ENCODE results near the gene SLC32A1. TPM values are rescaled to one million over a fixed set of nuclear protein-coding genes. Genes with fewer than 3 reads are reported as not detected.

The SLC32A1 gene
- total and polyA plus RNA-seq, 2 of the 13 experiments (the other 11 are each of a cell fraction or from before 2014, with no cell fraction given): not detected

- peak; percentile 89; the same call in 1 of the 2 replicates for TF ChIP-seq WIZ (CRISPR knock-in tag; IDR thresholded peaks at IDR 0.05)
- TF ChIP-seq HNF4G (IDR thresholded peaks at IDR 0.05; ENCODE audit: borderline replicate concordance, low read depth, low read length): no peak
- no peak for TF ChIP-seq HNF4G (CRISPR knock-in tag; IDR thresholded peaks at IDR 0.05; ENCODE audit: borderline replicate concordance, low read depth)
- TF ChIP-seq SMAD9 (CRISPR knock-in tag; IDR thresholded peaks at IDR 0.05): no peak
- no peak for TF ChIP-seq PBX3 (CRISPR knock-in tag; IDR thresholded peaks at IDR 0.05; ENCODE audit: borderline replicate concordance)
- no peak for TF ChIP-seq MBD4 (IDR thresholded peaks at IDR 0.05; ENCODE audit: borderline replicate concordance, low read length)
- no peak; the same call in 1 of the 2 replicates for TF ChIP-seq ZFP1 (CRISPR knock-in tag; IDR thresholded peaks at IDR 0.05)
- TF ChIP-seq ZFP37 (CRISPR knock-in tag; IDR thresholded peaks at IDR 0.05; ENCODE audit: borderline replicate concordance): peak; percentile 61; the same call in 1 of the 2 replicates
- TF ChIP-seq, protein P1, sequence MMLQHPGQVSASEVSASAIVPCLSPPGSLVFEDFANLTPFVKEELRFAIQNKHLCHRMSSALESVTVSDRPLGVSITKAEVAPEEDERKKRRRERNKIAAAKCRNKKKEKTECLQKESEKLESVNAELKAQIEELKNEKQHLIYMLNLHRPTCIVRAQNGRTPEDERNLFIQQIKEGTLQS (CRISPR knock-in tag; IDR thresholded peaks at IDR 0.05): peak; percentile 29; the same call in 1 of the 2 replicates
- peak; percentile 71; the same call in 1 of the 2 replicates for TF ChIP-seq ZBTB43 (CRISPR knock-in tag; conservative IDR thresholded peaks at IDR 0.05)
- TF ChIP-seq ZNF441 (CRISPR knock-in tag; IDR thresholded peaks at IDR 0.05; ENCODE audit: borderline replicate concordance): peak; percentile 76; the same call in 1 of the 2 replicates
- TF ChIP-seq HOXD1 (CRISPR knock-in tag; IDR thresholded peaks at IDR 0.05): no peak
- 0 out of 2 replicates have a peak, but pooled peaks have one; percentile 37 for TF ChIP-seq CCDC6 (CRISPR knock-in tag; IDR thresholded peaks at IDR 0.05)
- peak; percentile 61 for TF ChIP-seq SAP130 (CRISPR knock-in tag; IDR thresholded peaks at IDR 0.05; ENCODE audit: low read depth)
- no peak for TF ChIP-seq SOX13 (IDR thresholded peaks at IDR 0.05)
- TF ChIP-seq SOX13 (CRISPR knock-in tag; conservative IDR thresholded peaks at IDR 0.05 in 1 of 2, IDR thresholded peaks at IDR 0.05 in 1 of 2): peak in 1 of 2 experiments; percentile 40; a peak in 1 of 4 replicates
- 0 out of 2 replicates have a peak, but pooled peaks have one; percentile 68 for TF ChIP-seq MIXL1 (CRISPR knock-in tag; IDR thresholded peaks at IDR 0.05)
- TF ChIP-seq BORCS8-MEF2B (CRISPR knock-in tag; IDR thresholded peaks at IDR 0.05): peak; percentile 68; the same call in 1 of the 2 replicates
- 0 out of 2 replicates have a peak, but pooled peaks have one; percentile 27 for TF ChIP-seq ISX (CRISPR knock-in tag; conservative IDR thresholded peaks at IDR 0.05)
- TF ChIP-seq, protein P2, sequence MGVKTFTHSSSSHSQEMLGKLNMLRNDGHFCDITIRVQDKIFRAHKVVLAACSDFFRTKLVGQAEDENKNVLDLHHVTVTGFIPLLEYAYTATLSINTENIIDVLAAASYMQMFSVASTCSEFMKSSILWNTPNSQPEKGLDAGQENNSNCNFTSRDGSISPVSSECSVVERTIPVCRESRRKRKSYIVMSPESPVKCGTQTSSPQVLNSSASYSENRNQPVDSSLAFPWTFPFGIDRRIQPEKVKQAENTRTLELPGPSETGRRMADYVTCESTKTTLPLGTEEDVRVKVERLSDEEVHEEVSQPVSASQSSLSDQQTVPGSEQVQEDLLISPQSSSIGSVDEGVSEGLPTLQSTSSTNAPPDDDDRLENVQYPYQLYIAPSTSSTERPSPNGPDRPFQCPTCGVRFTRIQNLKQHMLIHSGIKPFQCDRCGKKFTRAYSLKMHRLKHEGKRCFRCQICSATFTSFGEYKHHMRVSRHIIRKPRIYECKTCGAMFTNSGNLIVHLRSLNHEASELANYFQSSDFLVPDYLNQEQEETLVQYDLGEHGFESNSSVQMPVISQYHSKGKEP (CRISPR knock-in tag; IDR thresholded peaks at IDR 0.05): peak; percentile 94
- TF ChIP-seq ARID5B (CRISPR knock-in tag; IDR thresholded peaks at IDR 0.05): peak; percentile 52
- 0 out of 2 replicates have a peak, but pooled peaks have one; percentile 39 for TF ChIP-seq GATAD2A (CRISPR knock-in tag; IDR thresholded peaks at IDR 0.05)
Measured at GRCh38 chr20:38680500-38681306, 43.6 kb upstream of the SLC32A1 start (continued).
